ENCODE results near the gene PLAAT2.

PLAAT2 gene

GRCh38 chr11:63508745-63509144 is 54.4 kb downstream of the PLAAT2 start:
- TF ChIP-seq CTCF (conservative IDR thresholded peaks at IDR 0.05): no peak
- no peak overlapping the region for H3K27ac ChIP-seq

- peak overlapping the region; percentile 21; the same call in 1 of the 2 replicates for H3K27ac ChIP-seq
- TF ChIP-seq CTCF (conservative IDR thresholded peaks at IDR 0.05): peak; percentile 80
These were observed 55.2 kb downstream of the PLAAT2 start for GRCh38 chr11:63508009-63508408.

GRCh38 chr11:63507511-63507910 is 55.7 kb downstream of the PLAAT2 start:
- peak overlapping the region; percentile 21; the same call in 1 of the 2 replicates for H3K27ac ChIP-seq
- TF ChIP-seq CTCF (conservative IDR thresholded peaks at IDR 0.05): no peak

GRCh38 chr11:63506876-63507275 is 56.3 kb downstream of the PLAAT2 start:
- H3K27ac ChIP-seq: peak overlapping the region; percentile 21; the same call in 1 of the 2 replicates
- no peak for TF ChIP-seq CTCF (conservative IDR thresholded peaks at IDR 0.05)

GRCh38 chr11:63505857-63506528 is 57.2 kb downstream of the PLAAT2 start, which contains the start of gene LGALS12:
Gene LGALS12, plus strand, starts transcription at chr11:63506084. Its CDS starts 375 bp downstream, at chr11:63506459.
- H3K27ac ChIP-seq: peak within 1 kb of the TSS; percentile 21; the same call in 1 of the 2 replicates
- TF ChIP-seq CTCF (conservative IDR thresholded peaks at IDR 0.05): no peak

- no peak for TF ChIP-seq CTCF (conservative IDR thresholded peaks at IDR 0.05)
- no peak overlapping the region for H3K27ac ChIP-seq
These were observed 58.1 kb downstream of the PLAAT2 start for GRCh38 chr11:63504933-63505586.

GRCh38 chr11:63504054-63504453 is 59.1 kb downstream of the PLAAT2 start:
- no peak for TF ChIP-seq CTCF (conservative IDR thresholded peaks at IDR 0.05)
- no peak overlapping the region for H3K27ac ChIP-seq
